Middle frontal gyrus (tissue), 1 donor: ENCODE results near the gene FGF16.
"Not testable (repeated sequence)": the region's sequence is repeated elsewhere in the genome, so short reads cannot be mapped to it uniquely, and the experiment has no call there.

Experiments
- DNase-seq: peaks from one replicate; pipeline ENCODE4 v3.0.0-alpha.2; 2015; ENCODE audit warnings: low spot score; ENCODE audit errors: extremely low spot score

FGF16 gene

GRCh38 chrX:77446908-77447652, at the start of gene FGF16:
TSS of gene FGF16 (plus strand) at chrX:77447389. CDS start at chrX:77447675, 286 bp downstream.
- DNase-seq = no peak

- DNase-seq = no peak
Observed at GRCh38 chrX:77398330-77398954, 48.7 kb upstream of the FGF16 start.

- DNase-seq = no peak
Observed at GRCh38 chrX:77404419-77404818, 42.8 kb upstream of the FGF16 start.

GRCh38 chrX:77407821-77408220, 39.4 kb upstream of the FGF16 start:
- DNase-seq = not testable (repeated sequence)

- DNase-seq = no peak
Observed at GRCh38 chrX:77412631-77413030, 34.6 kb upstream of the FGF16 start.

- DNase-seq = no peak
Observed at GRCh38 chrX:77415161-77415560, 32.0 kb upstream of the FGF16 start.

GRCh38 chrX:77415882-77416281, 31.3 kb upstream of the FGF16 start:
- DNase-seq = no peak

GRCh38 chrX:77422891-77423648, 24.1 kb upstream of the FGF16 start:
- no peak for DNase-seq

- no peak for DNase-seq
Observed at GRCh38 chrX:77426811-77427210, 20.4 kb upstream of the FGF16 start.

GRCh38 chrX:77427611-77428010, 19.6 kb upstream of the FGF16 start:
- no peak for DNase-seq

GRCh38 chrX:77428551-77428950, 18.6 kb upstream of the FGF16 start:
- DNase-seq = no peak

GRCh38 chrX:77431227-77431626, 16.0 kb upstream of the FGF16 start:
- no peak for DNase-seq

GRCh38 chrX:77433001-77433400, 14.2 kb upstream of the FGF16 start:
- DNase-seq = no peak

GRCh38 chrX:77434962-77435361, 12.2 kb upstream of the FGF16 start:
- DNase-seq = no peak

- DNase-seq = no peak
Observed at GRCh38 chrX:77436271-77436670, 10.9 kb upstream of the FGF16 start.

- no peak for DNase-seq
Observed at GRCh38 chrX:77436682-77437081, 10.5 kb upstream of the FGF16 start.

- DNase-seq = no peak
Observed at GRCh38 chrX:77440330-77440729, 6.9 kb upstream of the FGF16 start.

- DNase-seq = no peak
Observed at GRCh38 chrX:77441033-77441432, 6.2 kb upstream of the FGF16 start.

- no peak for DNase-seq
Observed at GRCh38 chrX:77441479-77441878, 5.7 kb upstream of the FGF16 start.

- DNase-seq = no peak
Observed at GRCh38 chrX:77442728-77443127, 4.5 kb upstream of the FGF16 start.

GRCh38 chrX:77444075-77444474, 3.1 kb upstream of the FGF16 start:
- DNase-seq = no peak

GRCh38 chrX:77444545-77444944, 2.6 kb upstream of the FGF16 start:
- DNase-seq = no peak
